ENCODE results near the gene LRRC7.

Gene LRRC7

GRCh38 chr1:70150444-70150843 lies 582.7 kb downstream of the LRRC7 start:
- no peak for TF ChIP-seq CTCF (conservative IDR thresholded peaks at IDR 0.05; ENCODE audit: low read length)

GRCh38 chr1:70153739-70154138 lies 586.0 kb downstream of the LRRC7 start:
- no peak overlapping the region for H3K4me3 ChIP-seq (ENCODE audit: low read length)
- no peak for TF ChIP-seq CTCF (conservative IDR thresholded peaks at IDR 0.05; ENCODE audit: low read length)
- no peak for DNase-seq (ENCODE audit: low read depth)

More at GRCh38 chr1:70150444-70150843, 582.7 kb downstream of the LRRC7 start:
- no peak for DNase-seq (ENCODE audit: low read depth)
- no peak overlapping the region for H3K4me3 ChIP-seq (ENCODE audit: low read length)

- no peak for TF ChIP-seq CTCF (conservative IDR thresholded peaks at IDR 0.05; ENCODE audit: low read length)
- H3K4me3 ChIP-seq (ENCODE audit: low read length) = no peak overlapping the region
- DNase-seq (ENCODE audit: low read depth) = no peak
Measured at GRCh38 chr1:70156529-70157120, 588.9 kb downstream of the LRRC7 start.

- no peak for TF ChIP-seq CTCF (conservative IDR thresholded peaks at IDR 0.05; ENCODE audit: low read length)
- no peak for DNase-seq (ENCODE audit: low read depth)
- no peak overlapping the region for H3K4me3 ChIP-seq (ENCODE audit: low read length)
Measured at GRCh38 chr1:70164350-70164749, 596.6 kb downstream of the LRRC7 start.

- no peak overlapping the region for H3K4me3 ChIP-seq (ENCODE audit: low read length)
- DNase-seq (ENCODE audit: low read depth) = no peak
- TF ChIP-seq CTCF (conservative IDR thresholded peaks at IDR 0.05; ENCODE audit: low read length) = no peak
Measured at GRCh38 chr1:70168283-70168682, 600.6 kb downstream of the LRRC7 start.

GRCh38 chr1:70169018-70169839 lies 601.5 kb downstream of the LRRC7 start:
- H3K4me3 ChIP-seq (ENCODE audit: low read length) = no peak overlapping the region
- no peak for DNase-seq (ENCODE audit: low read depth)
- TF ChIP-seq CTCF (conservative IDR thresholded peaks at IDR 0.05; ENCODE audit: low read length) = no peak

- no peak for TF ChIP-seq CTCF (conservative IDR thresholded peaks at IDR 0.05; ENCODE audit: low read length)
Measured at GRCh38 chr1:70171512-70171911, 603.8 kb downstream of the LRRC7 start.

More at GRCh38 chr1:70171512-70171911, 603.8 kb downstream of the LRRC7 start:
- no peak overlapping the region for H3K4me3 ChIP-seq (ENCODE audit: low read length)
- DNase-seq (ENCODE audit: low read depth) = no peak
